HAP-1 (cell line): ENCODE data around the gene TEKT5.

ENCODE experiments used
- DNase-seq, 2 experiments: peaks; one replicate each; pipeline ENCODE4 v3.0.0-alpha.2; 2016 to 2020; ENCODE audit warnings: low spot score in 2 of 2
- H3K27me3 ChIP-seq: fragments of 250-450 bp; sonication (Bioruptor Pico); 2 replicates; pipeline ENCODE4 v1.5.1; 2020; ENCODE audit warnings: low read depth, mild to moderate bottlenecking, moderate library complexity
- H3K36me3 ChIP-seq: fragments of 250-450 bp; sonication (Bioruptor Pico); replicated peaks from 2 replicates; pipeline ENCODE4 v1.5.1; 2020; ENCODE audit warnings: mild to moderate bottlenecking
- H3K4me1 ChIP-seq: fragments of 250-450 bp; sonication (Bioruptor Pico); 2 replicates; pipeline ENCODE4 v1.5.1; 2020; ENCODE audit warnings: mild to moderate bottlenecking
- H3K4me3 ChIP-seq: fragments of 250-450 bp; sonication (Bioruptor Pico); 2 replicates; pipeline ENCODE4 v1.5.1; 2020; ENCODE audit warnings: mild to moderate bottlenecking, moderate library complexity
- H3K9me3 ChIP-seq: fragments of 250-450 bp; sonication (Bioruptor Pico); 2 replicates; pipeline ENCODE4 v1.5.1; 2020; ENCODE audit warnings: mild to moderate bottlenecking, moderate library complexity
- in situ Hi-C: fragments of 300-500 bp; cut with MboI; formaldehyde crosslinking; loops from 3 replicates; pipeline ENCODE4 v1.14.3; 2020; ENCODE audit warnings: low sequenced_read_pairs, inconsistent platforms, mixed read lengths

TEKT5 gene

DNA sequence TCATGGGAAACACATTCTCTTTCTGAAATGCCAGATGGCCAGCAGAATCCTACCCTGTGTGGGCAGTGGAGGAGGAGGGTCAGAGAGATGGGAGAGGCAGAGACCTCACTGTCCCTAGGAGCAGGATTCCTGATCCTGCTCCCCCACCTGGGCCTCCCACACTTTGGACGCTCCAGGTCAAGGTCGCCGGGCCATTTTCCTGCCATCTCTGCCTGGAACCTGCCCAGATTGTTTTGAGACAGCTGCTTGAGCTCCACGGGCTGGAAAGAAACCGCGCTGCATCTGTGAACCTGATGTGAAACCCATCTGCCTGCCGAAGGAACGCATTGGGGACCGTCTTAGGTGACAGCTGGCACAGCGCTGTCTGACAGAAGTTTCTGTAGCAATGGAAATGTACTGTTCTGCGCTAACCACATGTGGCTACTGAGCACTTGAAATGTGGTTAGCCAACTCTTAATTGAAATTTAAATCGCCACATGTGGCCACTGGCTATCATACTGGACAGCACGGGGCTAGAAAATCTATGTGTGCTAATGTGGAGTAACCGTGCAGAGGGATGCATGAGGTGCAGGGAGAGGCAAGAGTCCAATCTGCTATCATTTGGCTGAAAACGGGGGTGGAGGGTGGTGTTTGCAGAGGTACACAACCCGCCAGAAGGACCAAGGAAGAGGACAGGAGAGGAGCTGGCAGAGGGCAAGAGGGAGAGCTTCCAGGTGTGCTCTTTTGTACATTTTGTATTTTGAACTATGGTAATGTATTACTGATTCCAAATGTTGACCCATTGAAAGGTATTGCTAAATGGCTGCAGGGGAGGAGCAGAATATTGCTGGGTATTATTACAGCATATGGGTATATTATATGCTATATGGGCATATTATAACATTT is 33.5 kb upstream of the TEKT5 start:
- no peak for DNase-seq
- no peak overlapping the region for H3K4me3 ChIP-seq
- no peaks in the 10 kb centered on the region for H3K36me3 ChIP-seq
- H3K4me1 ChIP-seq = no peaks in the 10 kb centered on the region
- peaks cover 4% of the 10 kb centered on the region; the same call in 1 of the 2 replicates for H3K27me3 ChIP-seq
- no peaks in the 10 kb centered on the region for H3K9me3 ChIP-seq
- in situ Hi-C loops = no loop called here

GRCh38 chr16:10708969-10709368 is 14.2 kb upstream of the TEKT5 start:
- H3K4me1 ChIP-seq = no peaks in the 10 kb centered on the region
- H3K4me3 ChIP-seq = no peak overlapping the region
- H3K27me3 ChIP-seq = no peaks in the 10 kb centered on the region
- no peak for DNase-seq
- H3K36me3 ChIP-seq = no peaks in the 10 kb centered on the region
- H3K9me3 ChIP-seq = no peaks in the 10 kb centered on the region
- in situ Hi-C loops = no loop called here

DNA sequence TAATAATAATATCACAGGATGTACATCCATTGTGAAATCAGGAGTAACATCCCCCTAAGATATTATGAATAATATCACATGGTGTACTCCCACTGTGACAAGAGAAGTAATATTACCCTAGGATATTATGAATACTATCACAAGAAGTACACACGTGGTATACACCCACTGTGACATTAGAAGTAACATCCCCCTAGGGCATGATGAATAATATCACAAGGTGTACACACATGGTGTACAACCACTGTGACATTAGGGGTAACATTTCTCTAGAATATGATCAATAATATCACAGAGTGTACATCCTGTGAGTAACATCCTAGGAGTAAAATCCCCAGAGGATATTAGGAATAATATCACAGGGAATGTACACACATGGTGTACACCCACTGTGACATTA is 5.0 kb upstream of the TEKT5 start:
- no peaks in the 10 kb centered on the region for H3K9me3 ChIP-seq
- in situ Hi-C loops = no loop called here
- no peak for DNase-seq
- no peak overlapping the region for H3K4me3 ChIP-seq
- H3K27me3 ChIP-seq = no peaks in the 10 kb centered on the region
- H3K4me1 ChIP-seq = no peaks in the 10 kb centered on the region
- no peaks in the 10 kb centered on the region for H3K36me3 ChIP-seq

- no peaks in the 10 kb centered on the region for H3K36me3 ChIP-seq
- no peaks in the 10 kb centered on the region for H3K4me1 ChIP-seq
- no peak for DNase-seq
- H3K27me3 ChIP-seq = no peaks in the 10 kb centered on the region
- no peak overlapping the region for H3K4me3 ChIP-seq
- no peaks in the 10 kb centered on the region for H3K9me3 ChIP-seq
- in situ Hi-C loops = no loop called here
These were observed 424 bp downstream of the TEKT5 start for GRCh38 chr16:10694306-10694705.

DNA sequence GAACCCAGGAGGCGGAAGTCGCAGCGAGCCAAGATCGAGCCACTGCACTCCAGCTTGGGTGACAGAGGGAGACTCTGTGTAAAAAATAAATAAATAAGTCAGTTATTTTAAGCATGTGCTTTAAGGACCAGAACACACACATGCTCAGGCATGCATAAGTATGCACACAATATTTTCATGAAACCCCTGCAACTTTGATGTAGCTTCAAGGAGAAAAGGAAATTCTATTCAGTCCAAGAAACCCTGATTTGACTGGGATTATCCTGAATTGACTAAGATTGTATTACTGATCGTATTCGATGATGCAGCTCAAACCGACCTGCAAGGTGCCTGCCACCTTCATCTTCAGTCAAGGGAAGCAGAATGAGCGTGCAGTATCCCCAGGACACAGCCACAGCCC is 841 bp downstream of the TEKT5 start:
- H3K4me3 ChIP-seq = no peak overlapping the region
- H3K36me3 ChIP-seq = no peaks in the 10 kb centered on the region
- H3K27me3 ChIP-seq = no peaks in the 10 kb centered on the region
- H3K4me1 ChIP-seq = no peaks in the 10 kb centered on the region
- DNase-seq = no peak
- H3K9me3 ChIP-seq = no peaks in the 10 kb centered on the region
- in situ Hi-C loops = no loop called here

DNA sequence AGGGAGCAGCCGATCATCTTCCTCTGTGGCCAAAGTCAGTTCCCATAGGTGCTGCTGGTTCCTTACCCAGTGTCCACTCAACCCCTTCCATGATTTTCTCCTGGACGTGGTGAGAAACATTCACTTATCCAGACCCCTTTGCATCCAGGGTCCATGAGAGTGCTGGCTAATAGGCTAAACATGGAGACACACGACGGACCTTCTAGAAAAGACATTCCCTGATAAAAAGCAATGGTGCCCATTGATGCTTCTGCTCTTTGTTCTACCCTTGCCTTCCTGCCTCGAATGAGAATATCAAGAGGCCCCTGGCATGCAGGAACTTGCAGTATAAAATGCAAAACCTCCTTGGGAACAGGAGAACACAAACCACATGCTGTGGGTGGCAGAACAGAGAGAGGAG is 2.3 kb downstream of the TEKT5 start:
- no peaks in the 10 kb centered on the region for H3K27me3 ChIP-seq
- no peaks in the 10 kb centered on the region for H3K4me1 ChIP-seq
- DNase-seq = no peak
- no peaks in the 10 kb centered on the region for H3K9me3 ChIP-seq
- in situ Hi-C loops = no loop called here
- no peaks in the 10 kb centered on the region for H3K36me3 ChIP-seq
- no peak overlapping the region for H3K4me3 ChIP-seq

GRCh38 chr16:10688726-10689125 is 6.0 kb downstream of the TEKT5 start:
- H3K4me3 ChIP-seq = no peak overlapping the region
- H3K4me1 ChIP-seq = no peaks in the 10 kb centered on the region
- in situ Hi-C loops = no loop called here
- no peaks in the 10 kb centered on the region for H3K9me3 ChIP-seq
- no peaks in the 10 kb centered on the region for H3K36me3 ChIP-seq
- no peak for DNase-seq
- no peaks in the 10 kb centered on the region for H3K27me3 ChIP-seq

GRCh38 chr16:10688291-10688690 is 6.4 kb downstream of the TEKT5 start:
- no peaks in the 10 kb centered on the region for H3K9me3 ChIP-seq
- in situ Hi-C loops = no loop called here
- DNase-seq = no peak
- no peak overlapping the region for H3K4me3 ChIP-seq
- no peaks in the 10 kb centered on the region for H3K36me3 ChIP-seq
- no peaks in the 10 kb centered on the region for H3K4me1 ChIP-seq
- H3K27me3 ChIP-seq = no peaks in the 10 kb centered on the region

DNA sequence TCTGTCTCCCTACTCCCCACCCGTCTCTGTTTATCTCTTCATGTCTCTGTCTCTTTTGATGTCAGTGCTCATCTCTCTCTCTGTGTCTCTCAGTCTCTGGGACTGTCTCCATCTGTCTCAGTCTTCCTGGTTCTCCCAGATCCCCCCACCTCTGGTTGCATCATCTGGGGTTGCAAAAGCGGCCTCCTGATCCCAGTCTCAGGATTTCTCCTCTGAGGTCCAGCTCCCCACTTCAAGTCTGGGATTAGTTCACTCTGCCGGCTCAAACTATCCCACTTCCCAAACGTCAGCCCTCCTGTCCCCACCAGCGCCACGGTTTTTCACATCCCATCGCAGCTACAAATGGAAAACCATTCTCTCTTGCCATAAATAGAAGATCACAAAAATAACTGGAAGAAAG is 9.0 kb downstream of the TEKT5 start:
- Histone ChIP-seq H3K36me3 (no peaks in the 10 kb centered on the region), H3K27me3 (no peaks in the 10 kb centered on the region), H3K4me3 (no peak overlapping the region), H3K4me1 (no peaks in the 10 kb centered on the region), H3K9me3 (no peaks in the 10 kb centered on the region)
- in situ Hi-C loops = no loop called here
- no peak for DNase-seq

DNA sequence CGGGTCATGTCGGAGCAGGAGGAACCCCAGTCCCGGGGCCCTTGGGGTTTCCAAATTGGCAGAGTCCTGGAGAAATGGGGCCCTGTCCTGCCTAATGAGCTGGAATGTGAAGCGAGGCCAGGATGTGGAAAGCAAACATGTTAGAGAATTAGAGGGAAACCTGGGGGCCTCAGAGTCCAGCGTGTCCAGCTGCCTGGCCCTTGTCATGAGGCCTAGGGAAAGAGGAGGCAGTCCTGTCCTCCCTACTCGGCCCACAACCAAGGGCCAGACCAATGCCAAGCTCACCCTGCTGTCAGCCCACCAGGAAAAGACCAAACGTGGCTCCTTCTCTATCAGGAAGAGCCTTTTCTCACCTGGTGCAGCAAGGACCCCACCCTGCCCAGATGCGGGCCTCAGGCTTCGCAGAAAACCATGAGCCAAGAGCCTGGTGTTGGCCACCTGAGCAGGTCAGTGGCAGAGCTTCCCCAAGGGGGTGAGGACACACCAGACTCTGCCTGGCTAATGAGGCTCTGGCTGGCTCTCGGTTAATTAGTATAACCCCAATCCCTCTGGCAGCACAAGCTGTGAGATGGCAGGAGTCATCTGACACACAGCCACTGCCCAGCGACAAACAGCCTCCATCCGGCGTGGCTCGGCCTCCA is 10.1 kb downstream of the TEKT5 start:
- no peaks in the 10 kb centered on the region for H3K9me3 ChIP-seq
- no peaks in the 10 kb centered on the region for H3K36me3 ChIP-seq
- in situ Hi-C loops = no loop called here
- no peak overlapping the region for H3K4me3 ChIP-seq
- no peaks in the 10 kb centered on the region for H3K27me3 ChIP-seq
- no peaks in the 10 kb centered on the region for H3K4me1 ChIP-seq
- DNase-seq = no peak

GRCh38 chr16:10683170-10683569 is 11.6 kb downstream of the TEKT5 start:
- peak in 1 of 2 experiments; percentile 33 for DNase-seq
- in situ Hi-C loops = no loop called here
- Histone ChIP-seq H3K4me3 (no peak overlapping the region), H3K4me1 (no peaks in the 10 kb centered on the region), H3K9me3 (no peaks in the 10 kb centered on the region), H3K27me3 (no peaks in the 10 kb centered on the region), H3K36me3 (no peaks in the 10 kb centered on the region)

DNA sequence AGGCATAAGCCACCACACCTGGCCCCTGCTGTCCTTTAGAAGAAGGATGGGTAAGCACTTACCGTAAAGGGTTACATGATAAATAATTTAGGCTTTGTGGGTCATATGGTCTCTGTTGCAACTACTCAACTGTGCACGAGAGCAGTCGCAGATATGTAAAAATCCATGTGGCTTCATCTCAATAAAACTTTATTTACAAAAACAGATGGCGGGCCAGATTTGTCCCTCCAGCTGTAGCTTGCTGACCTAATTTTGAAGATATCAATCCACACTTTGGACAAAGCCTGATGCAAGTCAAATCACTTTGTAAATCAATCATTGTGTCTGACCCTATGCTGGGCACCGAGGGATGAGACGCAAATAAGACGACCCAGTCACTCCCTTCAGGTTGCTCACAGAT is 12.1 kb downstream of the TEKT5 start:
- in situ Hi-C loops = no loop called here

DNA sequence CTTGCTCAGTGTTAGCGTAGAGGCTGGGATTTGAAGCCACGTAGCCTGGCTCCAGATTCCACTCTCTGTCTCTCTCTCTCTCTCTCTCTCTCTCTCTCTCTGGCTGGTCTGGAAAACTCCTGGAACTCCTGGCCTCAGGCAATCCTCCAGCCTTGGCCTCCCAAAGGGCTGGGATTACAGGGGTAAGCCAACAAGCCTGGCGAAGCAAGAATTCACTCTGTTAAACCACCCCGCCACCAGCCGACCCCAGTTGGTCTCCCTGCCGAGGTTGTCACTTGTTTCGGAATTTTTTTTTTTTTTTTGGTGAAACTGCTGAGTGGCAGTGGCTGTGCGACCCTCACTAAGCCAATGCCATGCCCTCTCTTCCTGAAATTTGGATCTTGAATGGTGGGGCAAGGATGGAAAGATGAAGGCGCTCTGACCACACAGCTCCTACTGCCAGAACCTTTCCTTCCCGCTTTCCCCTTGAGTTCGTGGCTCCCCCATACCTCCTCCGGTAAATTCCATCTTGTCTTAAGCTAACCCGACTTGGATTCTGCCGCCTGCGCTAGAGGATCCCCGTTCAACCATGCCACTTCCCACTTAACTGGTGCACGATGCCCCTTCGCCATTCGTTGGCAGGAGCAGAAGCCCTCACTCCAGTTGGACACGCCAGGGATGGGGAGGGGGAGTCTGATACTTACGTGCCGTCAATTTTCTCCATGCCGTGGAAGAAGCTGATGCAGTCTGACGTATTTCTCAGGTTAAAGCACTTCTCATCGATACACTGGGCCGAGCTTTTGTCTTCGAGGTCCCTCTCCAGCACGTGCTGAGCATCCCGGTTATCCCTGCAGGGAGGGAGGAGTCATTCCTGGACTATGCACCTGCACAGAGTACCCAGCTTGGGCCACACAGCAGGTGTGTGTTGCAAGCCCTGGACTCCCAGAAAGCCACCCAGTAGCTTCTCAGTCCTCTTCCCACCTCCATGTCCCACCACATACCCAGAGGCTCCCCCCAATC is 13.1 kb downstream of the TEKT5 start:
- H3K27me3 ChIP-seq = no peaks in the 10 kb centered on the region
- H3K9me3 ChIP-seq = no peaks in the 10 kb centered on the region
- no peaks in the 10 kb centered on the region for H3K36me3 ChIP-seq

More for the DNA sequence above, 12.1 kb downstream of the TEKT5 start:
- no peaks in the 10 kb centered on the region for H3K9me3 ChIP-seq
- H3K27me3 ChIP-seq = no peaks in the 10 kb centered on the region
- no peaks in the 10 kb centered on the region for H3K4me1 ChIP-seq
- DNase-seq = no peak
- no peak overlapping the region for H3K4me3 ChIP-seq
- H3K36me3 ChIP-seq = no peaks in the 10 kb centered on the region

More for the DNA sequence above, 13.1 kb downstream of the TEKT5 start:
- DNase-seq = no peak
- H3K4me3 ChIP-seq = no peak overlapping the region
- no peaks in the 10 kb centered on the region for H3K4me1 ChIP-seq
- in situ Hi-C loops = no loop called here
